ENCODE data around the gene MEIS3.

Gene MEIS3

DNA sequence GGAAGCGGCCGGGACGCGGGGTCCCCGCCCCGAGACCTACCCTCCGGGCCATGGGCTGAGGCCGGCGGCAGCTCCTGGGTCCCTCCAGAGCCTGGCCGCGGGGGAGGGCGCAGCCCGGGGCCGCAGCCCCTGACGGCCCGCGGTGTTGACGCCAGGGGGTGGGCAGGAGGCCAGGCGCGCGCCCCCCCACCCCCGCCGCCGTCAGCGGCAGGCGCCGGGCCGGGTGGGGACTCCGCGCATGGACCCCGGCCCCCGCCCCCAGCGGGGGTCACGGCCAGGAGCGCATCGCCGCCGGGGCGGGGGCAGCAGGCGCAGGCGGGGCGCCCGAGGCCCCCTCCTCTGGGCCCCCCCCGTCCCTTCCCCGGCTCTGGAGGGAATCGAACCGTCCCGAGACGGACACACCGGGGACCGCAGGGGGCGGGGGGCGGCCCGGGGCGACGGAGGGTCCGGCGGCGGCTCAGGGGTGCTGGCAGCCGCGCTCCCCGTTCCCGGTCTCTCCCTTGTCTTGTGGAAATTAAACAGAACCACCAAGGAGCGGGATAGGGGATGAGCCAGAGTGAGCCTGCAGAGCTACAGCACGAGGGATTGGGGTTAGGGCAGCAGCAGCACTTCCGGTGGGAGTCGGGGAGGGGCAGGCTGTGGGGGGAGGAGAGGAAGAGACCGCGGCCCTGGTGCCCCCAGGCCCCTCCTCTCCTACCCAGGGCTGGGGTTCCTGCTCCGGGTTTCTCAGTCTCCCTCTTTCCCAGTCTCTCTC is at the start of gene MEIS3:
Gene MEIS3 (minus strand): TSS at position 498 of the 754 bp plus-strand sequence. CDS start 446 bp downstream, at position 52.
- DNase-seq (ENCODE audit: low read depth, low spot score) = no peak

GRCh38 chr19:47467914-47468313 is 48.6 kb upstream of the MEIS3 start:
- DNase-seq (ENCODE audit: low read depth, low spot score) = no peak

DNA sequence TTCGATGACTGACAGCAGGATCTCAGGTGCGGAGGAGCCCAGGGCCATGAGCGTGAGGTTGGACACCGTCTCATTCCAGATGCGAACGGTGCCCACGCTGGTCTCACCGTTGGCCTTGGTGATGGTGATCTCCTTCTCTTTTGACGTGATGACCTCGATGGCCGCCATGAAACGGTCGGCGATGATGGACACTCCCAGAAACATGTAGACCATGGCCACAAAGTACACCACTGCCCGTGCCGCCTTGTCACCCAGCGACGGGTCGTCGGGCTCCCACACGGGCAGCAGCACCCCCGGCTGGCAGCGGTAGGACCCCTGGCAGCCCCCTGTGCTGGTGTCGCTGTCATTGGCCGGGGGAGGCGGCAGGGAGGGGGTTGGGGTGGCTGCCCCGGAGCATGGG is 46.6 kb upstream of the MEIS3 start:
- no peak for DNase-seq (ENCODE audit: low read depth, low spot score)

GRCh38 chr19:47464675-47465419 is 45.5 kb upstream of the MEIS3 start:
- DNase-seq (ENCODE audit: low read depth, low spot score) = no peak

- DNase-seq (ENCODE audit: low read depth, low spot score) = no peak
Observed at GRCh38 chr19:47461876-47462275, 42.5 kb upstream of the MEIS3 start.

GRCh38 chr19:47459477-47459876 is 40.1 kb upstream of the MEIS3 start:
- no peak for DNase-seq (ENCODE audit: low read depth, low spot score)

DNA sequence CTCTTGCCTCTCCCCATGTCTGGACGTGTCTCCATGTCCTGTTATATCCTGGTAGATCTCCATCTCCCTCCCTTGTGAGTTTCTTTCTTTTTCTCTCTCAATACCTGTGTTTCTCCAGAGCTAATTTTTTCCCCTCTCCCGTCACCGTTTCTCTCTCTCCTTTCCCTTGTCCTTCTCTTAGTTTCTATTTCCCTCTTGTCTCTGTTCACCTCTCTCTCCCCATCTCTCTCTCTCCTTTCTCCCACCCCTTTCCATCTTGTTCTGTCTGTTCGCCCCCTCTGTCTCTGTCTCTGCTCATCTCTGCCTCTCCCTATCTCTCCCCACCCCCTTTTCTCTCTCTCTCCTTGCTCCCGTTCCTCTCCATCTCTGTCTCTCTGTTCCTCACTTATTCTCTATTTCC is 39.3 kb upstream of the MEIS3 start:
- DNase-seq (ENCODE audit: low read depth, low spot score) = no peak

- DNase-seq (ENCODE audit: low read depth, low spot score) = no peak
Observed at GRCh38 chr19:47456721-47457474, 37.6 kb upstream of the MEIS3 start.

GRCh38 chr19:47450478-47450877 is 31.2 kb upstream of the MEIS3 start:
- no peak for DNase-seq (ENCODE audit: low read depth, low spot score)

DNA sequence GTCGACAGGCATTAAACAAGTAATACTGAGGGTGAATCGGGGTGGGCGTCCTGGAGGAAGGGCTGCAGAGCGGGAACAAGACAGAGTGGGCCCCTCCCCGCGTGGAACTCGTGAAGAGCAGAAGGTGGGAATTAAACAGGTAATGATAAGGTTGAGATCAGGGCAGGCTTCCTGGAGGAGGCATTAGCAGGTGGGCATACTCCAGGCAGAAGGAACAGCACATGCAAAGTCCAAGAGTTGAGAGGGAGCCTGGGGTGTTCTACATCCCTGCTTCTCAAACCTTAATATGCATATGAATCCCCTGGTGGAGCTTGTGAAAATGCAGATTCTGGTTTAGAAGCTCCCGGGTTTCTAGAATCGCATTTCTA is 29.0 kb upstream of the MEIS3 start:
- no peak for DNase-seq (ENCODE audit: low read depth, low spot score)

- no peak for DNase-seq (ENCODE audit: low read depth, low spot score)
Observed at GRCh38 chr19:47447470-47448359, 28.4 kb upstream of the MEIS3 start.

GRCh38 chr19:47446534-47447469 is 27.5 kb upstream of the MEIS3 start:
- no peak for DNase-seq (ENCODE audit: low read depth, low spot score)

GRCh38 chr19:47445937-47446402 is 26.6 kb upstream of the MEIS3 start:
- no peak for DNase-seq (ENCODE audit: low read depth, low spot score)

- no peak for DNase-seq (ENCODE audit: low read depth, low spot score)
Observed at GRCh38 chr19:47445527-47445926, 26.2 kb upstream of the MEIS3 start.

GRCh38 chr19:47444388-47444821 is 25.1 kb upstream of the MEIS3 start:
- no peak for DNase-seq (ENCODE audit: low read depth, low spot score)

- DNase-seq (ENCODE audit: low read depth, low spot score) = no peak
Observed at GRCh38 chr19:47443331-47443730, 24.0 kb upstream of the MEIS3 start.

- DNase-seq (ENCODE audit: low read depth, low spot score) = no peak
Observed at GRCh38 chr19:47438793-47439220, 19.5 kb upstream of the MEIS3 start.

DNA sequence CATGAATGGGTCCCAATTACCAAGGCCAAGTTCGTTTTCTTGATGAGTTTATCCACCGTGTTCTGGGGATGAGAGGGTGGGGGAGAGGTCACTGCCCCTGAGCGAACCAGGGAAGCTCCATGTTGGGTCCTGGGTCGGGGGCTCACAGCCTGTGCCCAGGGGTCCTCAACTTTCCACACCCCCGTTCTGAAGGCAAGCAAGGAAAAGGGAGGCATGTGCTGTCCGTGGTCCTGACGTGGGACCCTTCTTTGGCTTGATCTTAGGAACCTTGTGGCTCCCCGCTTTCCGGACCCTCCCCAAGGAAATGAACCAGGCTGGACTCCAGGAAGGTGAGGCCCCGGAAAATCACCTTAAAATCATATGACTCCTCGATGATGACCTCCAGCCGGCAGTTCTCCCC is 18.2 kb upstream of the MEIS3 start:
- no peak for DNase-seq (ENCODE audit: low read depth, low spot score)

DNA sequence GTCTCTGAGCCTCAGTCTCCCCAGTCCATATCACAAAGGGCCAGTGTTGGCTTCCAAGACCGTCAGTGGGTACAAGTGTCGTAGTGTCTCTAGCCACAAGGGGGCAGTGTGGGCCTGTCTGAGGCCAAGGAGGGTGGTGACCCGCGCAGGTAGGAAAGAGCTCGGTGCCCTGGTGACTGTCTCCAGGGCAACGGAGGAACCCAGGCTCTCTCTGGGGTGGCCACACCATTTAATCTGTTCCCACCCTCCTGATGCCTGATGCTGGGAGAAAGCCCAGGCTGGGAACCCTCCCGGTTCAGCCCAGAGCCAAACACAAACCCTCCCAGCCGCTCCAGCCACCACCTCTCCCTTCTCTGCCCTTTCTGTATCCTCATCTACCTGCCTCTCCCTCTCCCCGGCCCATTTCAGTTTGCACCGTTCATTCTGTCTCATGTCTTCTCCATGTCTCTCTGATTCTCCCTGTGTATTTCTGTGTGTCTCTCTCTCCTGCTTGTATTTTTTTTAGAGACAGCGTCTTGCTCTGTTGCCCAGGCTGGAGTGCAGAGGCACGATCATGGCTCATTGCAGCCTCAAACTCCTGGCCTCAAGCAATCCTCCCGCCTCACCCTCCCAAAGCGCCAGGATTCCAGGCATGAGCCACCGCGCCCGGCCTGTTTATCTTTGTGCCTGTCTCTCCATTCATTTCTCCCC is 17.5 kb upstream of the MEIS3 start:
- no peak for DNase-seq (ENCODE audit: low read depth, low spot score)

Measured in smooth muscle cell of the brain vasculature (primary cell).